Brain microvascular endothelial cell (primary cell): ENCODE data around the gene CD2BP2.

Experiments
- DNase-seq: peaks from one replicate; pipeline ENCODE4 v3.0.0-alpha.2; 2020
- H3K27ac ChIP-seq: fragments of 250-450 bp; sonication (Bioruptor Pico); 2 replicates; pipeline ENCODE4 v1.5.1; 2020; ENCODE audit warnings: mild to moderate bottlenecking, moderate library complexity
- H3K27me3 ChIP-seq: fragments of 250-450 bp; sonication (Bioruptor Pico); replicated peaks from 2 replicates; pipeline ENCODE4 v1.5.1; 2020; ENCODE audit warnings: mild to moderate bottlenecking
- H3K36me3 ChIP-seq: fragments of 250-450 bp; sonication (Bioruptor Pico); replicated peaks from 2 replicates; pipeline ENCODE4 v1.5.1; 2020; ENCODE audit warnings: mild to moderate bottlenecking
- H3K4me3 ChIP-seq: 2 replicates; pipeline ENCODE4 v1.5.1; 2011; ENCODE audit warnings: low read depth, mild to moderate bottlenecking, control low read depth, low read length, moderate library complexity
- in situ Hi-C: cut with HindIII; loops from 2 replicates; pipeline ENCODE4 v1.10.0; 2017; ENCODE audit warnings: low sequenced_read_pairs, low pct_ligation_motif_present
- TF ChIP-seq, protein P1 (sequence below): IDR thresholded peaks from 2 replicates; pipeline ENCODE4 v1.5.1; 2011; ENCODE audit warnings: low read depth, mild to moderate bottlenecking, moderate library complexity, low read length, control low read depth, inconsistent platforms; ENCODE audit errors: missing control alignments

CD2BP2 gene

DNA sequence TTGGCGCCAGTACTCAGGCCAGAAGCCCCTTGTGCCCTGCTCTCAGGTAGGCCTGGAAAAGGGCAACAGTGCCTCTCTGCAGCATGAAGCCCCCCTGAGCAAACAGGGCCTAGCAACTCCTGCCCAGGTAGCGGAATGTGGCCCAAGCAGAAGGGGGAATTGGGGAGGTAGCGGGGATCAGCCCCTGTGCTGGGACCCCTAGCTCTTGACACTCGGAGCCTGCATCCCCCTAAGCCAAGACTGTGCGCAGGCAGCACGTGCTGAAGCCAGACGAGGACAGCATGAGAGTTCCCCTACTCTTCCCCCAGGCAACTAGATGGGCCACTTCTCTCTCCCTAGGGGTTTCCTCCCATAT is 823 bp upstream of the CD2BP2 start:
- TF ChIP-seq, protein P1, sequence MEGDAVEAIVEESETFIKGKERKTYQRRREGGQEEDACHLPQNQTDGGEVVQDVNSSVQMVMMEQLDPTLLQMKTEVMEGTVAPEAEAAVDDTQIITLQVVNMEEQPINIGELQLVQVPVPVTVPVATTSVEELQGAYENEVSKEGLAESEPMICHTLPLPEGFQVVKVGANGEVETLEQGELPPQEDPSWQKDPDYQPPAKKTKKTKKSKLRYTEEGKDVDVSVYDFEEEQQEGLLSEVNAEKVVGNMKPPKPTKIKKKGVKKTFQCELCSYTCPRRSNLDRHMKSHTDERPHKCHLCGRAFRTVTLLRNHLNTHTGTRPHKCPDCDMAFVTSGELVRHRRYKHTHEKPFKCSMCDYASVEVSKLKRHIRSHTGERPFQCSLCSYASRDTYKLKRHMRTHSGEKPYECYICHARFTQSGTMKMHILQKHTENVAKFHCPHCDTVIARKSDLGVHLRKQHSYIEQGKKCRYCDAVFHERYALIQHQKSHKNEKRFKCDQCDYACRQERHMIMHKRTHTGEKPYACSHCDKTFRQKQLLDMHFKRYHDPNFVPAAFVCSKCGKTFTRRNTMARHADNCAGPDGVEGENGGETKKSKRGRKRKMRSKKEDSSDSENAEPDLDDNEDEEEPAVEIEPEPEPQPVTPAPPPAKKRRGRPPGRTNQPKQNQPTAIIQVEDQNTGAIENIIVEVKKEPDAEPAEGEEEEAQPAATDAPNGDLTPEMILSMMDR, result no peak
- Histone ChIP-seq H3K27me3 (no peaks in the 10 kb centered on the region), H3K4me3 (peak overlapping the region; percentile 98), H3K36me3 (peaks cover 61% of the 10 kb centered on the region), H3K27ac (peak overlapping the region; percentile 96)
- in situ Hi-C loops, result no loop called here
- DNase-seq, result no peak

DNA sequence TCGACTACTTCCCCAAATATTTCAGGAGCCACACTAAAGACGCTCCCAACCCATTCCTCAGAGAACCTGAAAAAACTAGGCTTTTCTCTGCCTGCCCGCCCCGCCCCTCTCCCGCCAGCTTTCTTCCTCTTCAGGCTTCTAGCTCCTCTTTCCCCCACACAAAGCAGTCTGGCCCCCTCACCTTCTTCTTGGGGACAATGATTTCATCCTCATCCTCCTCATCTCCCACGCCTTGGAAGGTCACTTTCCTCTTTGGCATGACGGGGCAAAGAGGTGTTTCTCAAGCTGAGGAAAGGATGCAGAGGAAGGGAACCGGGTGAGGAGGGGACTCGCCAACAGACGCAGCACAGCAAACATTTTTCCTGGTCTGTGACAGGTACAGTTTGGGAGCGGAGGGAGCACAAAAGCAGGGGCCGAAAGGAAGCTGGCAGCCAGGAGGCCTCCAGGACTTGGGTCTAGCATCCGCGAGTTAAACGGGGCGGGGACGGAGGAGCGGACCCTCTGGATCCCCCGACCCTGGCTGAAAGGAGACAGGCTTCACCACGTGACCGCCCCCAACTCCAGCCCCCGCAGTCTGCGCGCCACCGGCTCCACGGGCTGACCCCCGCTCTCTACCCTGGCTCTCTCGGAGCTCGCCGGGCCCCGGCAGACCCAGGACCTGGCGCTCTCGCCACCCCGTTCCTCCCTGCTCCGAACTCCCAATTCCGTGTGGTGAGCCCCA is 525 bp downstream of the CD2BP2 start:
- TF ChIP-seq, protein P1, result no peak
- H3K27ac ChIP-seq, result peak overlapping the region; percentile 96
- peak overlapping the region; percentile 98 for H3K4me3 ChIP-seq
- no peaks in the 10 kb centered on the region for H3K27me3 ChIP-seq
- H3K36me3 ChIP-seq, result peaks cover 70% of the 10 kb centered on the region
- in situ Hi-C loops, result no loop called here
- DNase-seq, result no peak

DNA sequence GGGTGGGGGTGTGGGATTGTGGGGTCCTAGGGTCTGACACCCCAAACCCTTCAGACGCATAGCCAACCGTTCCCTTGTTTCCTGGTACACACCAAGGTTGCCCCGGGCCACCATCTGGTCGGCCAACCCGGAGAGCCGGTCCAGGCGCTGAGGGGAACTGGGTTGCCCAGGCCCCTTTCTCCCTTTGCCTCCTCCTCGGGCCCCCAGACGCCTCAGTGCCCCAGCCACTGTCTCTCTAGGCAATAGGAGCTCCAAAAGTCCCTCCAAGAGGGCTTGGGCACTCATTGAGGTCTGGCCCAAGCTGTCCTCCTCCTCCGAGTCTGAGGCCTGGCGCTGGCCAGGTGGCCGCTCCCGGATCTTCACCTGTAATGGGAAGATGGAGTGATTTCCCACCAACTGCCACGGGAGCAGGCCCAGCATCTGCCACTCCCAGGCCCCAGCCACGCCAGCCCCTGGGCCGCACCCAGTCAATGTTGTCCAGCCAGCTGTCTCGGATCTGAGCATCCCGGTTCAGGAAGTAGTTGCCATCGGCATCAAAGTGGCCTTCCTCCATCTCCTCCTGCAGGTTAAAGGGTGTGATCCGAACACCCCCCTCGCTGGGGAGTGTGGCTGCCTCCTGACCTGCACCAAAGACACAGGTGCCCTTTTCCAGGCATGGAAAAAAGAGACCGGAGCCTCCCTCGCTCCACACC is 1.5 kb downstream of the CD2BP2 start:
- peaks cover 62% of the 10 kb centered on the region for H3K36me3 ChIP-seq

DNA sequence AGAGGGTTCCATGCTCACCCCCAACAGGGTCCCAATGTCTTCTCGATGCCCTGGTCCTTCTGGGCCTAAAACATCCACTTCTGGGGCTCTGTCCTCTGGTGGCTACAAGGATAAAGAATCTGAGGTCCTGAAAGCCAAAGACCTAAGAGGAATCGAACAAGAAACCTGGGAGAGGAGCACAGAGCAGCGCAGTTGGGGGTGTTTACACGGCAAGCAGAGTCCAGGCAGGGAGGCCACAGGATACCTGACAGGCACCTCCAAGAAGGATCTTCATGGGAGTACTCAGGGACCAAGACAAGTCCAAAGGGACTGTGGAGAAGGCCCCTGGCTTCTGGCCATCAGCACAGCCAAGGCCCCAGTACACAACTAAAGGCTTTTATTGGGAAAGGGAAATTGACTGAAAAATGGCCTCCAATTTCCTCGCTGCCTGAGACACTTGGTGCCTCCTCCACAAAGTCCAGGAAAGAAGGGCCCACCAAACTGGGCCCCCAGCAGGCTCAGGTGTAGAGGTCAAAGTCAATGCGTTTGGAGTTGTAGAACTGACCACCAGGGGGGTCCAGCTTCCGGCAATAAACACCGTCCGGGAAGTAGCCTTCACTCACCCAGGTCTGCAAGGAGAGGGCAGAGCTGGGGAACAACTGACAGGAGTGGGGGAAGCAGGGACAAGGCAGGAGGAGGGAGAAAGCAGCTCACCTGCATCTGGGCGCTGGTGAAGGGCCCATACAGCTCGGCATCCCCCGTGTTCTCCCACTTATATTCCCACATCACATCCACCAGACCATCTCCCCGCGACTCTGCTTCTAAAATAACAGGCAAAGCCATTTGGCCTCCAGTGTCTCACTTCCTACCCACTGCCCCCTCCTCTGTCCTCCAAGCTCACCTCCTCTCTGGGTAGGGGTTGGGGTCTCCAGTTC is 2.4 kb downstream of the CD2BP2 start:
- H3K27me3 ChIP-seq, result no peaks in the 10 kb centered on the region
- no peak overlapping the region for H3K4me3 ChIP-seq
- H3K27ac ChIP-seq, result peak overlapping the region; percentile 51
- in situ Hi-C loops, result no loop called here
- TF ChIP-seq, protein P1, result peak; percentile 44
- no peak for DNase-seq
- H3K36me3 ChIP-seq, result peaks cover 54% of the 10 kb centered on the region

More for the DNA sequence above, 1.5 kb downstream of the CD2BP2 start:
- no peak overlapping the region for H3K4me3 ChIP-seq
- H3K27me3 ChIP-seq, result no peaks in the 10 kb centered on the region
- in situ Hi-C loops, result no loop called here
- TF ChIP-seq, protein P1, result no peak
- no peak for DNase-seq
- no peak overlapping the region for H3K27ac ChIP-seq

DNA sequence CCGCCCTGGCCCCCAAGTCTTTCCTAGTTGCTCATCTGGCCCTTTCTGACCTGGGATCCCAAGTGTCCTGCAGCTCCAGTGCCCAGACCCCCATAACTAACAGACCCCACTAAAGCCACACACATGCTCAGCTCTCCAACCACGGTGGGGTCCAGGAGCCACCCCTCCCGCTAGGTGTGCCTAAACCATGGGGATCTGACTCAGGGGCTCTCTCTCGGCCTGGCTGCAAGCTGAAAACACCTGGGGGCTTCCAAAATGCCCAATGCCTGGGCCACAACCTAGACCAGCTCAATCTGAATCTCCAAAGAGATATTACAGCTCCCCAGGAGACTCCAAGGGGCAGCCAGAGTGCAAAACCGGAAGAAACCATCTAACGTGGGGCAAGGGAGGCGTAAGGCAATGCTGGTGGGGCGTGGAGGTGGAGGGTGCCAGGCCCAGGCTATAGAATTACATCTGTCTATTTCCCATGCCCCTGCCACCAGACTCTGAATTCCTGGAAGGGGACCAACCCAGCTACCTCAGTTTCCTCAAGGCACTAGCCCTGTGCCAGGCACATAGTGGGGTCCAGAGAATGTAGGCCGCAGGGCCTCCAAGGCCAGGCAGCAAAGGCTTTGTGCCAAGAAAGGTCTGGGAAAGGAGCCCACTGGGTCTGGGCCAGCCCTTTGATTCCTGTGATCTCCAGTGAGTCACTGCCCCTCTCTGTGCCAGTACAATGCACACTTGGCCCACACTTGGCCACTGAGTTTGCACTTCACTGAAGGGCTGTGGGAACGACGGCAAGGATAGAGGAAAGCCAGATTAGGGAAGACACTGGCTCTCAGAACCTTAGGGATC is 3.3 kb downstream of the CD2BP2 start:
- Histone ChIP-seq H3K36me3 (peaks cover 45% of the 10 kb centered on the region), H3K27ac (peak overlapping the region; percentile 51), H3K27me3 (no peaks in the 10 kb centered on the region), H3K4me3 (no peak overlapping the region)
- TF ChIP-seq, protein P1, result no peak
- DNase-seq, result peak; percentile 59
- in situ Hi-C loops, result no loop called here
